HG02642 (cell line): Measurements from ENCODE around the gene SNX20.

Experiments used
- ATAC-seq: cut with Tn5 transposase; IDR thresholded peaks from one replicate; pipeline ENCODE4 v1.9.1; 2021; ENCODE audit warnings: mild to moderate bottlenecking; ENCODE audit not compliant: unreplicated experiment, poor library complexity

The SNX20 gene

DNA sequence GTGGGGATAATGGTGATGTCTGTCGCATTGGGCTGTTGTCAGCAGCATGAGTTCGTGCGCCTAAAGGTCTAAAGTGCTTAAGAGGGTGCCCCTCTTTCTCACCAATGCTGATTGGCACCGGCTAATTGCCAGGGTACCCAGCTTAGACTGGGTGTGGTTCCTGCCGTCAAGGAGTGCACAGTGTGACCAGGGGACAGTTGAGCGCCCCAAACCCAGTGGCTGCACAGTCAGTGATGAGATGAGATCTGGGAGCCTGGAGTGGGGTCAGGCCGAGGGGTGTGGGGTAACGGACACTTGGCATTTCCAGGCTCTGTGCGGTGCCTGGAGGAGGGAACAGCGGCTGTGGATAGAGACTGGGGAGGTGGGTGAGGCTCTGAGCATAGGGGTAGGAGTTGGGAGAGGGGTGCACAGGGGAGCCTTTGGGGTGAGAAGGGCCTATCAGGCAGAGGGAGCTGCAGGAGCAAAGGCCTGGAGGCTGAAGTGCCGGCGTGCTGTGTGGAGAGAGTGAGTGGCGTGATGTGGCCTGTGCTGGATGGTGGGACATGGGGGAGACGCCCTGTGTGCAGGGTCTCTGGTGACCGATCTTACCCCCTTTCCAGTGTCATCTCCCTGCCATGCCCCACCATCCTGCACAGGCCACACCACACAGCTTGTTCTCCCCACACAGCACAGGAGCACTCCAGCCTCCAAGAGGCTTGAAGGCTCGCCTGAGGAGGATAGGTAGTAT is 58.3 kb downstream of the SNX20 start:
- no peak for ATAC-seq

GRCh38 chr16:50622029-50622428 is 59.1 kb downstream of the SNX20 start:
- no peak for ATAC-seq
